KMS-11 (cell line): Measurements from ENCODE around the gene MED9.
"Not testable (repeated sequence)": the region's sequence is repeated elsewhere in the genome, so short reads cannot be mapped to it uniquely, and the experiment has no call there.

Experiments used
- H2AFZ ChIP-seq: fragments of 200-600 bp; sonication (generic); 2 replicates; pipeline ENCODE4 v1.6.1; 2016; ENCODE audit warnings: antibody characterized with exemption, mixed run types, low read depth
- H3K27ac ChIP-seq: fragments of 200-600 bp; sonication (generic); 2 replicates; pipeline ENCODE4 v1.6.1; 2016; ENCODE audit warnings: mild to moderate bottlenecking, mixed run types
- H3K27me3 ChIP-seq: fragments of 200-600 bp; sonication (generic); 2 replicates; pipeline ENCODE4 v1.6.1; 2017; ENCODE audit warnings: mild to moderate bottlenecking, low read depth, mixed run types, moderate library complexity; ENCODE audit not compliant: insufficient read depth
- H3K36me3 ChIP-seq: fragments of 200-600 bp; sonication (generic); 2 replicates; pipeline ENCODE4 v1.6.1; 2017; ENCODE audit warnings: mild to moderate bottlenecking, mixed run types; ENCODE audit not compliant: insufficient read depth
- H3K4me1 ChIP-seq: fragments of 200-600 bp; sonication (generic); 2 replicates; pipeline ENCODE4 v1.6.1; 2016; ENCODE audit warnings: mild to moderate bottlenecking, low read depth, mixed run types; ENCODE audit not compliant: poor library complexity, severe bottlenecking
- H3K4me2 ChIP-seq: fragments of 200-600 bp; sonication (generic); 2 replicates; pipeline ENCODE4 v1.7.0; 2016; ENCODE audit warnings: mild to moderate bottlenecking, mixed run types
- H3K4me3 ChIP-seq: fragments of 200-600 bp; sonication (generic); IDR thresholded peaks from 2 replicates; pipeline ENCODE4 v1.6.1; 2017; ENCODE audit warnings: low read depth, low read length, mixed read lengths; ENCODE audit not compliant: insufficient read depth
- H3K79me2 ChIP-seq: fragments of 200-600 bp; sonication (generic); 2 replicates; pipeline ENCODE4 v1.6.1; 2016; ENCODE audit warnings: low read depth, mixed run types; ENCODE audit not compliant: insufficient read depth
- H3K9ac ChIP-seq: fragments of 200-600 bp; sonication (generic); 2 replicates; pipeline ENCODE4 v1.6.1; 2016; ENCODE audit warnings: mild to moderate bottlenecking, mixed run types
- H4K20me1 ChIP-seq: fragments of 200-600 bp; sonication (generic); 2 replicates; pipeline ENCODE4 v1.6.1; 2016; ENCODE audit warnings: mild to moderate bottlenecking, mixed run types; ENCODE audit not compliant: insufficient read depth
- CTCF ChIP-seq: fragments of 200-600 bp; sonication (generic); conservative IDR thresholded peaks from 2 replicates; pipeline ENCODE4 v1.6.1; 2017; ENCODE audit warnings: low read depth, mild to moderate bottlenecking, antibody characterized with exemption, low read length, moderate library complexity, mixed read lengths

Gene MED9

GRCh38 chr17:17463821-17464220 lies 13.0 kb upstream of the MED9 start:
- no peaks in the 10 kb centered on the region for H3K79me2 ChIP-seq
- no peak overlapping the region for H3K9ac ChIP-seq
- no peaks in the 10 kb centered on the region for H3K36me3 ChIP-seq
- no peaks in the 10 kb centered on the region for H3K4me1 ChIP-seq
- no peak overlapping the region for H3K4me2 ChIP-seq
- H4K20me1 ChIP-seq: no peaks in the 10 kb centered on the region
- no peak for TF ChIP-seq CTCF
- H3K4me3 ChIP-seq: no peak overlapping the region
- H3K27ac ChIP-seq: no peak overlapping the region
- no peak overlapping the region for H2AFZ ChIP-seq
- no peaks in the 10 kb centered on the region for H3K27me3 ChIP-seq

GRCh38 chr17:17465878-17466277 lies 10.9 kb upstream of the MED9 start:
- H3K27ac ChIP-seq, H2AFZ ChIP-seq, H3K4me3 ChIP-seq, H3K4me1 ChIP-seq, H3K9ac ChIP-seq, H3K36me3 ChIP-seq, H3K4me2 ChIP-seq, H3K27me3 ChIP-seq, H4K20me1 ChIP-seq, H3K79me2 ChIP-seq: not testable (repeated sequence)

- Histone ChIP-seq H3K79me2 (no peaks in the 10 kb centered on the region), H3K9ac (no peak overlapping the region)
Observed at GRCh38 chr17:17466511-17466910, 10.3 kb upstream of the MED9 start.

GRCh38 chr17:17467016-17467415 lies 9.8 kb upstream of the MED9 start:
- no peak for TF ChIP-seq CTCF
- Histone ChIP-seq H3K4me3 (no peak overlapping the region), H3K27me3 (no peaks in the 10 kb centered on the region), H2AFZ (no peak overlapping the region), H4K20me1 (no peaks in the 10 kb centered on the region), H3K36me3 (no peaks in the 10 kb centered on the region), H3K9ac (no peak overlapping the region), H3K27ac (no peak overlapping the region), H3K4me2 (no peak overlapping the region), H3K4me1 (no peaks in the 10 kb centered on the region), H3K79me2 (no peaks in the 10 kb centered on the region)

More at GRCh38 chr17:17466511-17466910, 10.3 kb upstream of the MED9 start:
- Histone ChIP-seq H2AFZ (no peak overlapping the region), H3K36me3 (no peaks in the 10 kb centered on the region), H4K20me1 (no peaks in the 10 kb centered on the region), H3K27ac (no peak overlapping the region), H3K4me2 (no peak overlapping the region), H3K27me3 (no peaks in the 10 kb centered on the region), H3K4me1 (no peaks in the 10 kb centered on the region), H3K4me3 (no peak overlapping the region)
- no peak for TF ChIP-seq CTCF

- Histone ChIP-seq H3K9ac (no peak overlapping the region), H3K27me3 (no peaks in the 10 kb centered on the region), H3K4me1 (no peaks in the 10 kb centered on the region), H3K79me2 (no peaks in the 10 kb centered on the region), H4K20me1 (no peaks in the 10 kb centered on the region), H2AFZ (no peak overlapping the region), H3K36me3 (no peaks in the 10 kb centered on the region), H3K4me2 (no peak overlapping the region), H3K4me3 (no peak overlapping the region), H3K27ac (no peak overlapping the region)
- TF ChIP-seq CTCF: no peak
Observed at GRCh38 chr17:17467720-17468119, 9.1 kb upstream of the MED9 start.
